Activated gamma-delta T cell treated with anti-CD3 and anti-CD28 coated beads, Interleukin-2, amount 50 U/mL, for 16 hours (primary cell): ENCODE results near the gene CDCA5.
A peak's percentile ranks its signal among the peaks of the same experiment; 100 is the strongest.

Experiments used
- DNase-seq: peaks from one replicate; pipeline ENCODE4 v3.0.0-alpha.2; 2020; ENCODE audit warnings: low read depth

CDCA5 gene

GRCh38 chr11:65083834-65084597 lies at the start of gene CDCA5, which contains the start of gene ZFPL1:
Gene CDCA5, minus strand, starts transcription at chr11:65084040. Its CDS starts 62 bp downstream, at chr11:65083978.
Gene ZFPL1, plus strand, starts transcription at chr11:65084222. Its CDS starts 477 bp downstream, at chr11:65084699.
- peak; percentile 96 for DNase-seq

GRCh38 chr11:65132988-65133700 lies 49.3 kb upstream of the CDCA5 start:
- no peak for DNase-seq

- no peak for DNase-seq
Measured at GRCh38 chr11:65132238-65132987, 48.6 kb upstream of the CDCA5 start.

GRCh38 chr11:65131895-65132237 lies 48.0 kb upstream of the CDCA5 start:
- no peak for DNase-seq

GRCh38 chr11:65131417-65131776 lies 47.6 kb upstream of the CDCA5 start:
- no peak for DNase-seq

GRCh38 chr11:65130631-65131416 lies 47.0 kb upstream of the CDCA5 start:
- DNase-seq: no peak

GRCh38 chr11:65129649-65130441 lies 46.0 kb upstream of the CDCA5 start:
- no peak for DNase-seq

- DNase-seq: no peak
Measured at GRCh38 chr11:65128182-65129145, 44.6 kb upstream of the CDCA5 start.

GRCh38 chr11:65127473-65128181 lies 43.8 kb upstream of the CDCA5 start:
- no peak for DNase-seq

- no peak for DNase-seq
Measured at GRCh38 chr11:65126624-65127274, 42.9 kb upstream of the CDCA5 start.

- DNase-seq: no peak
Measured at GRCh38 chr11:65125197-65126056, 41.6 kb upstream of the CDCA5 start.

GRCh38 chr11:65124480-65125196 lies 40.8 kb upstream of the CDCA5 start:
- no peak for DNase-seq

GRCh38 chr11:65121865-65122696 lies 38.2 kb upstream of the CDCA5 start, which contains the start of the genes FAU and MRPL49:
Gene FAU, minus strand, starts transcription at chr11:65122134. Its CDS starts 321 bp downstream, at chr11:65121813.
Gene MRPL49, plus strand, starts transcription at chr11:65122321. Its CDS starts 26 bp downstream, at chr11:65122347.
- DNase-seq: peak; percentile 97

- DNase-seq: no peak
Measured at GRCh38 chr11:65121447-65121864, 37.6 kb upstream of the CDCA5 start.

GRCh38 chr11:65120831-65121230 lies 37.0 kb upstream of the CDCA5 start:
- no peak for DNase-seq

- no peak for DNase-seq
Measured at GRCh38 chr11:65119670-65119995, 35.8 kb upstream of the CDCA5 start.
